BJ (cell line): Measurements from ENCODE around the gene GULP1. TPM values are rescaled to one million over a fixed set of nuclear protein-coding genes. Genes with fewer than 3 reads are reported as not detected.
"Not testable (repeated sequence)": the region's sequence is repeated elsewhere in the genome, so short reads cannot be mapped to it uniquely, and the experiment has no call there.

Experiments used
- CTCF ChIA-PET: fragments of 350-600 bp; formaldehyde crosslinking; extraction: SDS; loops from one replicate; lab custom pipeline; 2021; ENCODE audit warnings: antibody characterized with exemption, inconsistent platforms; lab: Yijun Ruan, JAX
- POLR2A ChIA-PET: fragments of 300-600 bp; sonication (Branson Sonifier 250); formaldehyde crosslinking; extraction: SDS; loops from one replicate; lab custom pipeline; 2021; ENCODE audit warnings: antibody characterized with exemption; lab: Charles Lee
- DNase-seq: peaks from one replicate; pipeline ENCODE4 v3.0.0-alpha.2; 2011; ENCODE audit warnings: low read depth
- H3K27me3 ChIP-seq: 2 replicates; pipeline ENCODE4 v1.6.0; 2011; ENCODE audit warnings: low read length; ENCODE audit not compliant: control insufficient read depth, insufficient read depth
- H3K36me3 ChIP-seq: 2 replicates; pipeline ENCODE4 v1.5.1; 2011; ENCODE audit warnings: low read length; ENCODE audit not compliant: control insufficient read depth, insufficient read depth
- H3K4me3 ChIP-seq: 2 replicates; pipeline ENCODE4 v1.5.1; 2011; ENCODE audit warnings: low read depth, mild to moderate bottlenecking, control low read depth, low read length
- CTCF ChIP-seq: IDR thresholded peaks from 2 replicates; pipeline ENCODE4 v1.5.1; 2011; ENCODE audit warnings: low read depth, mild to moderate bottlenecking, control low read depth, inconsistent platforms, low read length, moderate library complexity; ENCODE audit not compliant: insufficient read depth
- polyA plus RNA-seq: library from polyadenylated mRNA; depleted of rRNA; stranded (reverse); fragments of >200 nt; gene quantifications from 2 replicates; pipeline ENCODE4 v1.2.3, GENCODE V29; 2011

The GULP1 gene
- polyA plus RNA-seq, 1 experiment = 31.0 TPM

GRCh38 chr2:188295067-188295685, 3.5 kb downstream of the GULP1 start:
- H3K4me3 ChIP-seq = no peak overlapping the region
- DNase-seq = no peak
- H3K36me3 ChIP-seq = no peaks in the 10 kb centered on the region
- no peaks in the 10 kb centered on the region for H3K27me3 ChIP-seq
- TF ChIP-seq CTCF = no peak
- ChIA-PET CTCF (interaction anchor here (1.0 to 3.8 kb wide), 2 partner anchors 43 to 68 kb away, joined by 3 to 16 read pairs; no protein-coding TSS in a partner anchor), POLR2A (interaction anchor here (0.6 kb wide), 1 partner anchor 9 kb away, joined by 3 read pairs; no protein-coding TSS in a partner anchor)

- Histone ChIP-seq H3K27me3 (no peaks in the 10 kb centered on the region), H3K36me3 (no peaks in the 10 kb centered on the region), H3K4me3 (no peak overlapping the region)
- TF ChIP-seq CTCF = no peak
- POLR2A ChIA-PET = no interaction called here
- CTCF ChIA-PET = no interaction called here
- DNase-seq = no peak
Observed at GRCh38 chr2:188297978-188298377, 6.3 kb downstream of the GULP1 start.

- CTCF ChIA-PET, H3K27me3 ChIP-seq, DNase-seq, H3K36me3 ChIP-seq, H3K4me3 ChIP-seq, POLR2A ChIA-PET: not testable (repeated sequence)
Observed at GRCh38 chr2:188298937-188299371, 7.3 kb downstream of the GULP1 start.

GRCh38 chr2:188303363-188304031, 11.8 kb downstream of the GULP1 start:
- DNase-seq = peak; percentile 51
- Histone ChIP-seq H3K36me3 (no peaks in the 10 kb centered on the region), H3K4me3 (no peak overlapping the region), H3K27me3 (no peaks in the 10 kb centered on the region)
- TF ChIP-seq CTCF = no peak
- ChIA-PET CTCF (interaction anchor here (1.7 to 2.0 kb wide), 2 partner anchors 11 to 27 kb away, joined by 5 to 7 read pairs; partner anchors contain the start of gene GULP1), POLR2A (interaction anchor here (0.6 to 1.7 kb wide), 3 partner anchors 9 to 392 kb away, joined by 3 to 4 read pairs (median 3); no protein-coding TSS in a partner anchor)

GRCh38 chr2:188305271-188305670, 13.6 kb downstream of the GULP1 start:
- no peaks in the 10 kb centered on the region for H3K27me3 ChIP-seq
- H3K4me3 ChIP-seq = no peak overlapping the region
- ChIA-PET POLR2A (no interaction called here), CTCF (interaction anchor here (1.5 kb wide), 1 partner anchor 64 kb away, joined by 4 read pairs; no protein-coding TSS in a partner anchor)
- no peaks in the 10 kb centered on the region for H3K36me3 ChIP-seq
- TF ChIP-seq CTCF = no peak
- DNase-seq = no peak
